NOMO-1 (cell line): ENCODE results near the gene PARP16.
"Not testable (repeated sequence)": the region's sequence is repeated elsewhere in the genome, so short reads cannot be mapped to it uniquely, and the experiment has no call there.

Experiments
- DNase-seq, 2 experiments: peaks; one replicate each; lab custom pipeline; 2025; ENCODE audit not compliant: unreplicated experiment in 2 of 2; lab: John Stamatoyannopoulos, UW

The PARP16 gene

GRCh38 chr15:65245096-65245856 is 41.4 kb downstream of the PARP16 start:
- DNase-seq: no peak

DNA sequence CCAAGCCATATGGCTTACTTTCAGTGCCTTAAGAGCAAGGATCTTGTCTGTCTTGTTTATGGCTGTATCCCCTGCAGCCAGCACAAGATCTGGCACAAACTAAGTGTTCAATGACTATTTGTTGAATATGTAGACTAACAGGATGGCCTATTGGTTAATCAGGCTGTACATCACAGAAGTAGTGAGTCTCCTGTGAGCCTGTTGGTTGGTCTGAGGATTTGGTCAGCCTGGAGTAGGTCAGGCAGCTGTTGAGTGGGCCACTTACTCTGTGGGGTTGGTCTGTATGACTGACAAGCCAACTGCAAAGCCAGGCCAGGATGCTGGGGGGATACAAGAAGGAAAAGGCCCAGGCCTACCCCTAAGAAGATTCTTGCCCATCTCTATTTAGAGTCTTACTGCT is 42.0 kb downstream of the PARP16 start:
- no peak for DNase-seq

DNA sequence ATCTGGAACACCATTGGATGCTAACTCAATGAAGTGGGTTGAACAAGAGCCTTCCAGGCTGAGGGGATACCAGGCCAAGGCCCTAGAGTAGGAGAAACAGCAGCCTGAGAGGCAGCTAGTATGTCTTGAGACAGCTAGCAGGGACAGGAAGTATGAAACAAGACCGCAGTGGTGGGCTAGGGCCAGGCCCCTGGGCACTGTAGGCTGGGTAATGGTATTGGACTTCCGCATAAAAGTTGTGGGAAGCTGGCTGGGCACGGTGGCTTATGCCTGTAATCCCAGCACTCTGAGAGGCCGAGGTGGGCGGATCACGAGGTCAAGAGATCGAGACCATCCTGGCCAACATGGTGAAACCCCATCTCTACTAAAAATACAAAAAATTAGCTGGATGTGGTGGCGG is 50.2 kb downstream of the PARP16 start:
- DNase-seq: not testable (repeated sequence)

GRCh38 chr15:65233696-65234095 is 53.0 kb downstream of the PARP16 start:
- no peak for DNase-seq

- no peak for DNase-seq
These were observed 54.2 kb downstream of the PARP16 start for GRCh38 chr15:65232520-65232919.

DNA sequence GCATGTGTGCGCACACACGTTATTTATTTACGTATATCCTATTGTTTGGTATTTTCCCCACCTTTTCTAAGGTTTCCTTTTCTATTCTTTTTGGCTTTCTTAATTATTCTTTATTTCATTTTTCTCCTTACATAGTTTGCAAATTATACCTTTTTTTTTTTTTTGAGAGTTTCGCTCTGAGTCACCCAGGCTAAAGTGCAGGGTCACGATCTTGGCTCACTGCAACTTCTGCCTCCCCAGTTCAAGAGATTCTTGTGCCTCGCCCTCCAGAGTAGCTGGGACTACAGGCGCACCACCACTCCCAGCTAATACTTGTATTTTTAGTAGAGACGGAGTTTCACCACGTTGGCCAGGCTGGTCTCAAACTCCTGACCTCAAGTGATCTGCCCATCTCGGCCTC is 55.4 kb downstream of the PARP16 start:
- DNase-seq: no peak

DNA sequence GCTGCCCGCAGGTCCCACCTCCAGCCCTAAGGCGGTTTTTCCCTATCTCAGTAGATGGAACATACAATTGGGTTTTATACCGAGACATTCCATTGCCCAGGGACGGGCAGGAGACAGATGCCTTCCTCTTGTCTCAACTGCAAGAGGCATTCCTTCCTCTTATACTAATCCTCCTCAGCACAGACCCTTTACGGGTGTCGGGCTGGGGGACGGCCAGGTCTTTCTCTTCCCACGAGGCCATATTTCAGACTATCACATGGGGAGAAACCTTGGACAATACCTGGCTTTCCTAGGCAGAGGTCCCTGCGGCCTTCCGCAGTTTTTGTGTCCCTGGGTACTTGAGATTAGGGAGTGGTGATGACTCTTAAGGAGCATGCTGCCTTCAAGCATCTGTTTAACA is 59.8 kb downstream of the PARP16 start:
- not testable (repeated sequence) for DNase-seq

DNA sequence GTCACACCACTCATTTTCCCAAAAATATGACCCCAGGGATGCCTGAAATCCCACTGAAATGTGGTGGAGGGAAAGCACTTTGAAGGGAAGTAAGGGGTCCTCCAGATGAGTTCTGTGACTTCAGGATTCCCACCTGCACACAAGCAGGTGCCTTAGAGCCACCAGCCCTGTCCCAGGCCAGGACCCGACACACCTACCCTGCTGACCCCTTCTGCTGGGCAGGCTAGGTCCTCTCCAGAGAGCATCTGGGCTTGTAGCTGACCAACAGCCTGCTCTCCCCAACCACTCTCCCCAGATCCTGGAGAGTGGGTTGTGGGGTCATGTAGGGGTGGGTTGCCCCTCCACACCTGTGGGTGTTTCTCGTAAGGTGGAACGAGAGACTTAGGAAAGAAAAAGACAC is 60.5 kb downstream of the PARP16 start:
- no peak for DNase-seq

DNA sequence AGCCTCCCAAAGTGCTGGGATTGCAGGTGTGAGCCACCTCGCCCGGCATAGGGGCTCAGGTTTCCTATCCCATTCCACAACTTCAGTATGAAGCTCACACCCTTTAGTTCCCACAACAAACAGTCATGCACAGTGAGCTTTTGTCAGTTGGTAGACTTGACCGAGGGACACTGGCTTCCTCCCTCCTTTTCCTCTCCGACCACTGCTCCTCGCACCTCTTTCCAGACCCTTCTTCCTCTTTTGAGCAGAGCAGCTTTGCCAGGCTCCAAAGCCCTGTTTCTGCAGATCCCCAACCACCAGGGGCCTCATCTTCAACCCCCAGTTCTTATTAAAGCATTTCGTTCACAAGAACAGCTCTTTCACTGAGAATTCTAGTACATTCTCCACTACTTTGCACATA is 62.7 kb downstream of the PARP16 start:
- peak; percentile 29 to 33 for DNase-seq

GRCh38 chr15:65222891-65223290 is 63.8 kb downstream of the PARP16 start:
- DNase-seq: no peak

GRCh38 chr15:65221697-65222096 is 65.0 kb downstream of the PARP16 start:
- DNase-seq: no peak

- no peak for DNase-seq
These were observed 67.5 kb downstream of the PARP16 start for GRCh38 chr15:65219137-65219536.

DNA sequence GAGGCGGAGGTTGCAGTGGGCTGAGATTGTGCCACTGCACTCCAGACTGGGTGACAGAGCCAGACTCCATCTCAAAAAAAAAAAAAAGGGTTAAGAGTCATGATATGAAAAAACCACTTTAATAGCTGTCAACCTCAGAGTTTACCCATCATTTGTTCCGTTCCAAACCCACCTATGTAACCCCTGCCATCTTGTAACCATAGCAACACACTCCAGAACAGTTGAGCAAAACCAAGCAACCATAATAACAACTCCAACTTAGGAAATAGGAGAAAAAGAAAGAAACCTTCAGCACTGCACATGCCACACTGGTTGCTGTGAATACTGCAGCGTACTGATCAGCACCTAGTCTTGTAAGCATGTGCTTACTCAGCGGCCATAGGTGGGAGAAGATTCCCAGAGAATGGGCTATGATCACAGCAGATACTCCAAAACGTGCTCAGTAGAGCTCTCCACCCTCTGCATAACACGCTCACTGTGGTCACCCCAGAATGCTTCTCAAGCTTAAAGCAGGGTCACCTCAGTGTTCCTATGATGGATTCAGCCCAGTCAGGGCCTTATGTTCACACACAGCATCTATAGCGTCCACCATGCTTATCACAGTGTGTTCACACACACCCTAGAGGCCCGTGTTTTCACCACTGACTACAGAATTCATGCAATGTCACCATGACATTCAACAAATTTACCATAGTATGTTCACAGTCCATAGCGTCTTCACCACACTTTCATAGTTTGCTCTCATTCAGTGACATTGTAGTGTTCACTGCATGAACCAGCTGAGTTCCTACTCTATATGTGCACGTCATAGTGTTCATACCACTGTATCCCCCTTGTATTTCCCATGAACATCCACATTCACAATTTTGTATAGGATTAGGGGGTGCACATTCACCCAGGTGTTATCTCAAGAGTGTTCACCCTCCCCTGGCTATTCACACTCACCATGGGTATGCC is 68.9 kb downstream of the PARP16 start:
- no peak for DNase-seq

DNA sequence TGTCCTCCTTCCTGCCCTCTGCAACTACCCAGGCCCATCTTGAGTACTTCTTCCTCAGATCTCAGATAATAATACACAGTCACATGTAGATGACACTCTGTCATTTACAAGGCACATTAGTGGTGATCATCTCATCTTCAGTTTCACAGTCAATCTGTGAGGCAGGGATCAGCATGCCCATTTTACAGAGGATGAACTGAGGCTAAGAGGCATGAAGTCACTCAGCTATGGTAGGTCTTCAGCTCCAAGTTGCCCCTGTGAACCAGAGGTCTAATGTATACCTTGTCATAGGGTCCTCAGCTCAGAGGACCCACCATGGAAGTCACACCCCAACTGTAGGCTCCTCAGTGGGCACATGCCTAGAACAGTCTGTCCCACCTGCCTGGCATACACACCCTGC is 71.2 kb downstream of the PARP16 start:
- DNase-seq: no peak

DNA sequence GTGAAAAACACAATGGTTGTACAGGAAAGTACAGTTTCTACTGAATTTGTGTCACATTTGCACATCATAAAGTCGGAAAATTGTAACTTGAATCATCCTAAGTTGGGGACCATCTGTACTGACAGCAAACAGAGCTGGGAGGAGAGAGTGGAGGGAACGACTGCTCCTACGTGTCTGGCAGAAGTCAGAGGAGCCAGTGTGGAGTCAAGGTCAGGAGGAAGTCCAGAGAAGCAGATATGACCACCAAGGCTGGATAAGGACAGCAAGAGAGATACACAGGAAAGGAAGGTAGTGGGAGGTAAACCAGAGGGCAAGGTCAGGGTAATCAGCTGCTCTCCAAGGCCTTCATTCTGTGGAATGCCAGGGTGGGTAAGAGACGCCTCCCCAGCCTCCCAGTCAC is 72.7 kb downstream of the PARP16 start:
- no peak for DNase-seq

DNA sequence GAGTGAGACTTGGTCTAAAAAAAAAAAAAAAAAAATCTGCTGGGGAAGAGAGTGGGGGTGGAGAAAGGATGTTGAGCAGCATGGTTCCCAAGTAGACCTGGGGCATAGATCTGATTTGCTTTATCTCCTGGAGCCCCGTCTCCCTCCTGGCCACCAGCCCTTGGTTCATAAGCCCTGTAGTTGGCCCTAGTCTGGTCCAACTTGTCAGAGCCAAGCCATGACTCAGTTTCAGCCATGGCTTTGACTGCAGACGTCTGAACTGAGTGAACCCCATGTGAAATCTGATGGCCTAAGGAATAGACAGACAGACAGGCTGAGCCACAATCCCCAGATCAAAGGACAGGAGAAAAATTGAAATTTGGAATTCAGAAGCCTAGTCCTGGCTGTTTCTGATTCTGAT is 73.4 kb downstream of the PARP16 start:
- DNase-seq: no peak

DNA sequence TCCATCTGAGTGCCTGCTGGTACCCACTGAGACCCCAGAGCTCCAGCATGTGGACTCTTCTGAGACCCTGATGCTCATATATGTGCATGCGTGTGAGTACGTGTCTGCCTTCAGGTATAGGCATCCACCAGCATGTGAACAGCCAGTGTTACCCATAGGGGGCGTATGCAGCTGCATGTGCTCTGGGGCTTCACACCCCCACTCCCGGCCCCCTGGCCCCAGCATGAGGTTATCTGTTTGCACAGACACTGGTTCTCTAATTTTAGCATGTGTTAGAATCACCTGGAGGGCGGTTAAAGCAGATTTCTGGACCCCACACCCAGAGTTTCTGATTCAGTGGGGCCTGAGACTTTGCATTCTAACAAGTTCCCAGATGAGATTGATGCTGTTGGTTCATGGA is 74.6 kb downstream of the PARP16 start:
- peak in 1 of 2 experiments; percentile 4 for DNase-seq

GRCh38 chr15:65211482-65211982 is 75.2 kb downstream of the PARP16 start:
- no peak for DNase-seq

- no peak for DNase-seq
These were observed 75.8 kb downstream of the PARP16 start, which contains the start of gene CILP for GRCh38 chr15:65210770-65211481. Gene CILP, minus strand, starts transcription at chr15:65211473. Its CDS starts 1,718 bp downstream, at chr15:65209755.

DNA sequence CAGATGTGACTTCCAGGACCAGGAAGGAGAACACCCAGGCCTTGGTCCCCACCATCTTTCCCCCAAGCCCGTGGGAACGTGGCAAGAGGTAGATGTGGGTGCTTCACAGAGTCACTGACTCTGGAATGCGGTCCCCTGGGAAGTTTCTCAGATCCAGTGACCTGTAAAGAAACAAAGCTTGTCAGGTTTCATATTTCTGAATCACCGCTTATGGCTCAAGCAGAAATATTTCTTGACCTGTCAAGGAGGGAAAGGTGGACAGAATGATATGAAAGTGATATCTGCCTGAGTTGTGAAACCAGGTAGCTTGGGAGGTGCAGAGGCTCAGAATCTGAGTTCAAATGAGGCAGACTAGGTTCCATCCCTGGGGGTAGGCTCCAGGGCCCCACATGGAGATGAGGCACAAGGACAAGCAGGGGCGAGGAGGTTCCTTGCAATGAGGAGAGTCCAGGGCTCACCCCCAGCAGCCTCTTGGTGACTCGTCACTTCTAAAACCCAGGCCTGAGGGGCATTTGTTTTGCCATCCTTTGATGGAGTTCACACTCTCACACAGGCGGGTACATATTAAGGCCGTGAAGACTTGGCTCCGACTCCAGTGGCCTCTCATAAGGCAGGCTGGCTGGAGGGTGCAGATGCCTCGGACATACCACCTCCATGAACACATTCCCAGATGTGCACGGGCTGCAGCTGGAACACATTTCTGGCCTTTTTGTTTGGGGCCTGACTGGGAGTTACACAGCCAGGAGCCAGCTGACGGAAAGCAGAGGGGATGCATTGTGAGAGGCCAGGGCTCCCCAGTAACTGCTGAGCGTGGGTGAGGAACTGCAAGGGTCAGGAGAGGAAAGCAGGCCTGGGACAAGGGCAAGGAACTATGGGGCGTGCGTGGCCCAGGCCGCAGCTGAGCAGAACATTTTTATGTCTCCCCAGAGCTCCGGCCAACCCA is 76.7 kb downstream of the PARP16 start:
- DNase-seq: no peak
